ENCODE measurements around the gene FSCN2.

- no peak for TF ChIP-seq CTCF (IDR thresholded peaks at IDR 0.05)
- TF ChIP-seq POLR2A (IDR thresholded peaks at IDR 0.05), result no peak
Measured at GRCh38 chr17:81535480-81536298, 7.5 kb downstream of the FSCN2 start.
